Cardiac muscle cell (in vitro differentiated cells and primary cell): Measurements from ENCODE around the gene RGMA. TPM values are rescaled to one million over a fixed set of nuclear protein-coding genes. Genes with fewer than 3 reads are reported as not detected.

ENCODE experiments used
- DNase-seq, 2 donors: peaks; one replicate each; pipeline versions ENCODE4 v3.0.0 to v3.0.0-alpha.2; 2010 to 2017; ENCODE audit warnings: low read depth in 1 of 2, low spot score in 1 of 2
- H3K27ac ChIP-seq: fragments of 200-600 bp; sonication (generic); 2 replicates; pipeline ENCODE4 v1.5.1; 2016
- H3K27me3 ChIP-seq: fragments of 200-600 bp; sonication (generic); 2 replicates; pipeline ENCODE4 v1.6.0; 2016; ENCODE audit warnings: control low read depth
- H3K36me3 ChIP-seq: fragments of 200-600 bp; sonication (generic); 2 replicates; pipeline ENCODE4 v1.5.1; 2016; ENCODE audit warnings: control low read depth
- H3K4me1 ChIP-seq: fragments of 200-600 bp; sonication (generic); 2 replicates; pipeline ENCODE4 v1.8.1; 2017; ENCODE audit warnings: low read depth, mild to moderate bottlenecking, mixed run types
- H3K4me3 ChIP-seq: fragments of 200-600 bp; sonication (generic); 2 replicates; pipeline ENCODE4 v1.5.1; 2016; ENCODE audit warnings: mild to moderate bottlenecking
- H3K9me3 ChIP-seq: fragments of 200-600 bp; sonication (generic); 2 replicates; pipeline ENCODE4 v1.5.1; 2017; ENCODE audit warnings: low read depth, mild to moderate bottlenecking, control low read depth
- polyA plus RNA-seq: library from polyadenylated mRNA; unstranded; fragments of >200 nt; fragmentation: Nextera tagmentation; extraction: Ambion mirVana; gene quantifications from 2 replicates; pipeline ENCODE4 v1.2.1, GENCODE V29; 2016
- total RNA-seq: library from RNA; depleted of rRNA; stranded (reverse); fragments of >200 nt; gene quantifications from 2 replicates; pipeline ENCODE4 v1.2.3, GENCODE V29; 2016
- TF ChIP-seq, protein P1 (sequence below): IDR thresholded peaks from 2 replicates; pipeline ENCODE4 v1.5.1; 2012; ENCODE audit warnings: low read depth, mild to moderate bottlenecking, low read length

RGMA gene
- total and polyA plus RNA-seq, 2 experiments from 2014 or later, result 1.0 to 4.8 TPM

DNA sequence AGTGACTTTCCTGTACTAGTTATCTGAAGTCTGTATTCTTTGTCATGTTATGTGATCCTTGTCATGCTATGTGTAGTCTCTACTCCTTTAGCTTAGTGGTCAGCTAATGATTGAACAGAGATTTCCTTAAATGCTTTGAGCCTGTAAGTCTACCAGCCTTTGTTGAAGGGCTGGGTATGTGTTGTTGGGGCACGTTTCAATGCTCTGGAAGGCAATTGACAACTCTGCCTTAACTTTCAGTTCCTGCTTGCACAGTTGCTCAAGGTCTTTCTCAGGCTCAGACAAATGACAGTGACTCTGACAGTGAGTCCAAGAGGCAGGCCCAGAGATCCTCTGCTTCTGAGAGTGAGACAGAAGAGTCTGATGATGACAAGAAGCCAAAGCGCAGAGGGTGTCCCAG is 99.5 kb downstream of the RGMA start:
- TF ChIP-seq, protein P1, sequence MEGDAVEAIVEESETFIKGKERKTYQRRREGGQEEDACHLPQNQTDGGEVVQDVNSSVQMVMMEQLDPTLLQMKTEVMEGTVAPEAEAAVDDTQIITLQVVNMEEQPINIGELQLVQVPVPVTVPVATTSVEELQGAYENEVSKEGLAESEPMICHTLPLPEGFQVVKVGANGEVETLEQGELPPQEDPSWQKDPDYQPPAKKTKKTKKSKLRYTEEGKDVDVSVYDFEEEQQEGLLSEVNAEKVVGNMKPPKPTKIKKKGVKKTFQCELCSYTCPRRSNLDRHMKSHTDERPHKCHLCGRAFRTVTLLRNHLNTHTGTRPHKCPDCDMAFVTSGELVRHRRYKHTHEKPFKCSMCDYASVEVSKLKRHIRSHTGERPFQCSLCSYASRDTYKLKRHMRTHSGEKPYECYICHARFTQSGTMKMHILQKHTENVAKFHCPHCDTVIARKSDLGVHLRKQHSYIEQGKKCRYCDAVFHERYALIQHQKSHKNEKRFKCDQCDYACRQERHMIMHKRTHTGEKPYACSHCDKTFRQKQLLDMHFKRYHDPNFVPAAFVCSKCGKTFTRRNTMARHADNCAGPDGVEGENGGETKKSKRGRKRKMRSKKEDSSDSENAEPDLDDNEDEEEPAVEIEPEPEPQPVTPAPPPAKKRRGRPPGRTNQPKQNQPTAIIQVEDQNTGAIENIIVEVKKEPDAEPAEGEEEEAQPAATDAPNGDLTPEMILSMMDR, result no peak
- Histone ChIP-seq H3K4me3 (no peak overlapping the region), H3K4me1 (no peaks in the 10 kb centered on the region), H3K27ac (peak overlapping the region; percentile 36), H3K9me3 (no peaks in the 10 kb centered on the region), H3K27me3 (no peaks in the 10 kb centered on the region), H3K36me3 (peaks cover 85% of the 10 kb centered on the region)
- DNase-seq, result no peak

Other genes with a start within 250 kb of the RGMA start
- gene CHD2, start 188.9 kb downstream of the RGMA start, total RNA-seq, result 49.5 and 118 TPM in 2 replicates
- 60.8 and 90.6 TPM in 2 replicates for gene CHD2, start 188.9 kb downstream of the RGMA start, polyA plus RNA-seq